ENCODE data around the gene KPNA1.
"Not testable (repeated sequence)": the region's sequence is repeated elsewhere in the genome, so short reads cannot be mapped to it uniquely, and the experiment has no call there.

Gene KPNA1

DNA sequence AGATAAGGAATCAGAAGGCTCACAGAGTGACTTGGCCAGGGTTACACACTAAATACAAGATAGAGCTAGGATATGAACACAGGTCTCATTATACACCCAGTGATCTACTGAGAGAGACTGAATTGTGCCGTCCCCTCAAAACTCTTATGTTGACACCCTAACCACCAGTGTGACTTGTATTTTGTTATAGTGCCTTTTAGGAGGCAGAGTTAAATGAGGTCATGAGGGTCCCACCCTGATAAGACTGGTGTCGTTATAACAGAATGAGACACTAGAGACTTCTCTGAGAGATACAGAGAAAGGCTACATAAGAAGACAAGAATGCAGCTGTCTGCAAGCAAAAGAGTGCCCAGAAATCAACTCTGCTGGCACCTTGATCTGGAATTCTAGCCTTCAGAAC is 12.6 kb downstream of the KPNA1 start:
- Histone ChIP-seq H3K27me3 (no peaks in the 10 kb centered on the region), H3K4me1 (peaks cover 34 to 83% (median 51%) of the 10 kb centered on the region in 10 experiments), H3K9ac (no peak overlapping the region), H4K20me1 (peaks cover 26 to 100% (median 96%) of the 10 kb centered on the region in 11 experiments; a peak in 21 of 22 replicates), H3K4me3 (no peak overlapping the region), H3K4me2 (peak overlapping the region; percentile 39 to 85 (median 75); a peak in 19 of 22 replicates), H3K36me3 (peaks cover 3 to 35% (median 27%) of the 10 kb centered on the region in 11 experiments; a peak in 19 of 22 replicates), H3K9me3 (replicated peaks in 1 of 11) (peaks cover 0 to 28% (median 15%) of the 10 kb centered on the region in 11 experiments; a peak in 18 of 22 replicates), H3K27ac (peak overlapping the region in 4 of 11 experiments; percentile 47 to 72 (median 65); a peak in 7 of 22 replicates)
- no peak for TF ChIP-seq Cebpa-rat (IDR thresholded peaks at IDR 0.05)

DNA sequence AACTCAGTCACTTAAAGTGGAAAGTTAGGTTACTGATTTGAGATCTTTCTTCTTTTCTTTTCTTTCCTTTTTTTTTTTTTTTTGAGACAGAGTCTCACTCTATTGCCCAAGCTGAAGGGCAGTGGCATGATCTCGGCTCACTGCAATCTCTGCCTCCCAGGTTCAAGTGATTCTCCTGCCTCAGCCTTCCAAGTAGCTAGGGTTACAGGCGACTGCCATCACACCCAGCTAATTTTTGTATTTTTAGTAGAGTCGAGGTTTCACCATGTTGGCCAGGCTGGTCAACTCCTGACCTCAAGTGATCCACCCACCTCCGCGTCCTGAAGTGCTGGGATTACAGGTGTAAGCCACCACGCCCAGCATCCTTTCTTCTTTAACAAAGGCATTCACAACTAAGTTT is 13.8 kb downstream of the KPNA1 start:
- H3K9ac ChIP-seq, H3K27me3 ChIP-seq, H3K4me3 ChIP-seq: not testable (repeated sequence)
- peak overlapping the region in 1 of 11 experiments; percentile 12; a peak in 1 of 22 replicates for H3K27ac ChIP-seq
- peaks cover 0 to 21% (median 13%) of the 10 kb centered on the region in 11 experiments; a peak in 18 of 22 replicates for H3K9me3 ChIP-seq (replicated peaks in 1 of 11)
- peaks cover 8 to 36% (median 26%) of the 10 kb centered on the region in 11 experiments; a peak in 21 of 22 replicates for H3K36me3 ChIP-seq
- H3K4me2 ChIP-seq, result 0 out of 22 replicates have a peak overlapping the region, but pooled peaks of 1 of the 11 experiments have one; percentile 7
- peaks cover 31 to 100% (median 99%) of the 10 kb centered on the region in 11 experiments; a peak in 21 of 22 replicates for H4K20me1 ChIP-seq
- peaks cover 43 to 88% (median 62%) of the 10 kb centered on the region in 10 experiments for H3K4me1 ChIP-seq

- no peak for TF ChIP-seq Cebpa-rat (IDR thresholded peaks at IDR 0.05)
- H3K27me3 ChIP-seq, result no peaks in the 10 kb centered on the region
- no peak overlapping the region for H3K4me3 ChIP-seq
- H3K27ac ChIP-seq, result peak overlapping the region in 10 of 11 experiments; percentile 36 to 85 (median 66); a peak in 21 of 22 replicates
- peaks cover 33 to 70% (median 48%) of the 10 kb centered on the region in 10 experiments for H3K4me1 ChIP-seq
- H4K20me1 ChIP-seq, result peaks cover 31 to 97% (median 72%) of the 10 kb centered on the region in 11 experiments; a peak in 21 of 22 replicates
- no peaks in the 10 kb centered on the region for H3K9me3 ChIP-seq (replicated peaks in 1 of 11)
- H3K4me2 ChIP-seq, result peak overlapping the region; percentile 27 to 84 (median 57)
- peak overlapping the region in 4 of 11 experiments; percentile 16 to 56 (median 40); a peak in 6 of 22 replicates for H3K9ac ChIP-seq
- peaks cover 34 to 51% (median 38%) of the 10 kb centered on the region in 11 experiments for H3K36me3 ChIP-seq
These were observed 16.6 kb downstream of the KPNA1 start for GRCh38 chr3:122498152-122498551.

GRCh38 chr3:122497425-122497824 is 17.3 kb downstream of the KPNA1 start:
- H3K27me3 ChIP-seq, result no peaks in the 10 kb centered on the region
- peak in 7 of 11 experiments; percentile 50 to 87 (median 70); a peak in 11 of 22 replicates for TF ChIP-seq Cebpa-rat (IDR thresholded peaks at IDR 0.05)
- no peaks in the 10 kb centered on the region for H3K9me3 ChIP-seq (replicated peaks in 1 of 11)
- H3K36me3 ChIP-seq, result peaks cover 41 to 58% (median 45%) of the 10 kb centered on the region in 11 experiments
- H3K4me1 ChIP-seq, result peaks cover 26 to 62% (median 41%) of the 10 kb centered on the region in 10 experiments
- H3K4me3 ChIP-seq, result no peak overlapping the region
- H4K20me1 ChIP-seq, result peaks cover 31 to 96% (median 65%) of the 10 kb centered on the region in 11 experiments; a peak in 21 of 22 replicates
- H3K4me2 ChIP-seq, result peak overlapping the region; percentile 21 to 84 (median 57); a peak in 16 of 22 replicates
- peak overlapping the region in 3 of 11 experiments; percentile 37 to 56 (median 44); a peak in 4 of 22 replicates for H3K9ac ChIP-seq
- H3K27ac ChIP-seq, result peak overlapping the region in 10 of 11 experiments; percentile 36 to 85 (median 66); a peak in 18 of 22 replicates

GRCh38 chr3:122496508-122496907 is 18.2 kb downstream of the KPNA1 start:
- Histone ChIP-seq H3K4me1 (peaks cover 22 to 53% (median 33%) of the 10 kb centered on the region in 10 experiments), H3K9ac (peak overlapping the region in 1 of 11 experiments; percentile 7; a peak in 2 of 22 replicates), H3K9me3 (replicated peaks in 1 of 11) (no peaks in the 10 kb centered on the region), H3K36me3 (peaks cover 48 to 59% (median 52%) of the 10 kb centered on the region in 11 experiments), H4K20me1 (peaks cover 24 to 88% (median 56%) of the 10 kb centered on the region in 11 experiments; a peak in 20 of 22 replicates), H3K4me3 (no peak overlapping the region), H3K27me3 (no peaks in the 10 kb centered on the region), H3K4me2 (peak overlapping the region; percentile 23 to 84 (median 56); a peak in 20 of 22 replicates), H3K27ac (peak overlapping the region in 9 of 11 experiments; percentile 49 to 85 (median 67); a peak in 18 of 22 replicates)
- no peak for TF ChIP-seq Cebpa-rat (IDR thresholded peaks at IDR 0.05)

DNA sequence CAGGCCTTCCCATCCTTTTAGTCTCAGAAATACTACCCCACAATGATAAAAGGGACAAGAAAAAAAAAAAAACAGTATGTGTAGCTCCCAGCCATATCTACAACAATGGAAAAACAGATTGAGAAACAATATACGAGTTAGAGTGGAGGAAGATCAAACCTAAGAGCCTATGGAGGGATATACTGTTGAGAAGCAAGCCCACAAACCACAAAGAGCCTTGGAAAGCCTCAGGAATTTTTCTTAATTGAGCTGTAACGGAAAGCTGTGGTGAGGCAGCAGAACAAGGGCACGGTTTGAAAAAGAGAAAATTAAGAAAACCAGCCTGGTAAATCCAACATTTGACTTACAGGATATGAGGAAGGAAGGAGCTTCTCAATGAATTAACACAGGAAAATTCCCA is 21.4 kb downstream of the KPNA1 start:
- H3K36me3 ChIP-seq, result peaks cover 75 to 86% (median 81%) of the 10 kb centered on the region in 11 experiments
- no peak overlapping the region for H3K9ac ChIP-seq
- peaks cover 8 to 83% (median 39%) of the 10 kb centered on the region in 11 experiments; a peak in 20 of 22 replicates for H4K20me1 ChIP-seq
- no peak for TF ChIP-seq Cebpa-rat (IDR thresholded peaks at IDR 0.05)
- H3K4me3 ChIP-seq, result no peak overlapping the region
- no peaks in the 10 kb centered on the region for H3K9me3 ChIP-seq (replicated peaks in 1 of 11)
- H3K4me1 ChIP-seq, result peaks cover 19 to 25% (median 22%) of the 10 kb centered on the region in 10 experiments
- H3K27me3 ChIP-seq, result no peaks in the 10 kb centered on the region
- no peak overlapping the region for H3K27ac ChIP-seq
- H3K4me2 ChIP-seq, result no peak overlapping the region

GRCh38 chr3:122488262-122488973 is 26.3 kb downstream of the KPNA1 start:
- Histone ChIP-seq H3K9me3 (replicated peaks in 1 of 11) (no peaks in the 10 kb centered on the region), H3K4me2 (no peak overlapping the region), H3K4me3 (no peak overlapping the region), H3K27ac (no peak overlapping the region), H3K9ac (no peak overlapping the region), H3K36me3 (peaks cover 66 to 98% (median 87%) of the 10 kb centered on the region in 11 experiments), H3K27me3 (no peaks in the 10 kb centered on the region), H3K4me1 (peaks cover 0 to 15% (median 0%) of the 10 kb centered on the region in 10 experiments; a peak in 5 of 20 replicates), H4K20me1 (peaks cover 5 to 97% (median 50%) of the 10 kb centered on the region in 11 experiments; a peak in 20 of 22 replicates)
- no peak for TF ChIP-seq Cebpa-rat (IDR thresholded peaks at IDR 0.05)

- Histone ChIP-seq H4K20me1 (peaks cover 5 to 100% (median 72%) of the 10 kb centered on the region in 11 experiments; a peak in 21 of 22 replicates), H3K27ac (no peak overlapping the region), H3K36me3 (peaks cover 36 to 87% (median 68%) of the 10 kb centered on the region in 11 experiments), H3K27me3 (no peaks in the 10 kb centered on the region), H3K4me3 (no peak overlapping the region), H3K4me1 (peaks cover 0 to 21% (median 0%) of the 10 kb centered on the region in 10 experiments; a peak in 5 of 20 replicates), H3K9me3 (replicated peaks in 1 of 11) (no peaks in the 10 kb centered on the region), H3K9ac (no peak overlapping the region), H3K4me2 (peak overlapping the region in 1 of 11 experiments; percentile 16; a peak in 1 of 22 replicates)
- TF ChIP-seq Cebpa-rat (IDR thresholded peaks at IDR 0.05), result no peak
These were observed 29.8 kb downstream of the KPNA1 start for GRCh38 chr3:122484985-122485384.

Measured in BLaER1 treated with 17β-estradiol and CSF1 and Interleukin-3, amounts not matched to agents 10 nM and 100 nM (cell line).